Ecto neural progenitor cell (in vitro differentiated cells): Measurements from ENCODE around the gene TUBA4B.
A peak's percentile ranks its signal among the peaks of the same experiment; 100 is the strongest.

ENCODE experiments used
- DNase-seq: peaks from one replicate; pipeline ENCODE4 v3.0.0-alpha.2; 2018; ENCODE audit warnings: low spot score

Gene TUBA4B

GRCh38 chr2:219218732-219219701 lies 34.0 kb upstream of the TUBA4B start, which contains the start of gene ABCB6:
Gene ABCB6 (minus strand): TSS chr2:219218958. CDS start chr2:219218673, 285 bp downstream.
- DNase-seq, result peak; percentile 95

- no peak for DNase-seq
Observed at GRCh38 chr2:219219784-219220532, 33.1 kb upstream of the TUBA4B start.

GRCh38 chr2:219220652-219221402 lies 32.2 kb upstream of the TUBA4B start:
- no peak for DNase-seq

- no peak for DNase-seq
Observed at GRCh38 chr2:219221957-219222518, 31.0 kb upstream of the TUBA4B start.

GRCh38 chr2:219223831-219224610 lies 29.0 kb upstream of the TUBA4B start:
- no peak for DNase-seq

- no peak for DNase-seq
Observed at GRCh38 chr2:219225350-219225749, 27.7 kb upstream of the TUBA4B start.

GRCh38 chr2:219228041-219228910 lies 24.8 kb upstream of the TUBA4B start:
- DNase-seq, result no peak

- DNase-seq, result no peak
Observed at GRCh38 chr2:219228911-219229304, 24.1 kb upstream of the TUBA4B start.

GRCh38 chr2:219229305-219230058 lies 23.6 kb upstream of the TUBA4B start, which contains the start of the genes ANKZF1 and ATG9A:
Gene ANKZF1 (plus strand): TSS chr2:219229806. CDS start chr2:219230258, 452 bp downstream.
Gene ATG9A (minus strand): TSS chr2:219229636. CDS start chr2:219228024, 1,612 bp downstream.
- peak; percentile 99 for DNase-seq

GRCh38 chr2:219230059-219230540 lies 22.9 kb upstream of the TUBA4B start:
- DNase-seq, result peak; percentile 65

GRCh38 chr2:219234331-219234730 lies 18.7 kb upstream of the TUBA4B start:
- no peak for DNase-seq

- no peak for DNase-seq
Observed at GRCh38 chr2:219243291-219243761, 9.7 kb upstream of the TUBA4B start.

GRCh38 chr2:219244789-219245147 lies 8.3 kb upstream of the TUBA4B start:
- DNase-seq, result no peak

- peak; percentile 98 for DNase-seq
Observed at GRCh38 chr2:219245148-219245898, 7.7 kb upstream of the TUBA4B start, which contains the start of the genes GLB1L and STK16. Gene GLB1L (minus strand): TSS chr2:219245444. CDS start chr2:219243573, 1,871 bp downstream. Gene STK16 (plus strand): TSS chr2:219245479. CDS start chr2:219246000, 521 bp downstream.

GRCh38 chr2:219245899-219246230 lies 7.2 kb upstream of the TUBA4B start:
- no peak for DNase-seq

GRCh38 chr2:219246559-219246958 lies 6.5 kb upstream of the TUBA4B start:
- DNase-seq, result no peak

GRCh38 chr2:219247678-219248642 lies 5.1 kb upstream of the TUBA4B start:
- DNase-seq, result no peak
